HEK293 (cell line): ENCODE measurements around the gene ZMYND10.

Source experiments
- CTCF ChIA-PET: fragments of 350-600 bp; formaldehyde crosslinking; extraction: SDS; loops from one replicate; lab custom pipeline; 2021; ENCODE audit warnings: antibody characterized with exemption; lab: Yijun Ruan, JAX
- POLR2A ChIA-PET: fragments of 300-600 bp; formaldehyde crosslinking; extraction: SDS; loops from one replicate; lab custom pipeline; 2020; ENCODE audit warnings: antibody characterized with exemption, inconsistent platforms; lab: Yijun Ruan, JAX
- H3K27ac ChIP-seq: fragments of 200-500 bp; sonication (Bioruptor generic); 2 replicates; pipeline ENCODE4 v1.5.1; 2014; ENCODE audit warnings: low read depth, low read length, control low read depth, inconsistent platforms; ENCODE audit errors: extremely low read depth
- H3K36me3 ChIP-seq, 2 experiments: fragments of 200-500 bp in 1 of 2; sonication (Bioruptor generic) in 1 of 2; 1 replicate in 1 of 2; 2 replicates in 1 of 2; pipeline ENCODE4 v1.5.1; 2014 to 2017; ENCODE audit warnings: inconsistent platforms in 2 of 2, low read length in 2 of 2; ENCODE audit not compliant: control insufficient read depth in 2 of 2, insufficient read depth in 1 of 2
- H3K4me1 ChIP-seq: fragments of 200-500 bp; sonication (Bioruptor generic); 2 replicates; pipeline ENCODE4 v1.5.1; 2014; ENCODE audit warnings: mild to moderate bottlenecking, low read length, inconsistent platforms; ENCODE audit not compliant: control insufficient read depth, insufficient read depth
- H3K4me3 ChIP-seq: 2 replicates; pipeline ENCODE4 v1.5.1; 2011; ENCODE audit warnings: low read depth, mild to moderate bottlenecking, control low read depth, low read length, moderate library complexity
- H3K9me3 ChIP-seq: fragments of 200-500 bp; sonication (Bioruptor generic); 2 replicates; pipeline ENCODE4 v1.5.1; 2014; ENCODE audit warnings: low read depth, low read length, inconsistent platforms; ENCODE audit not compliant: control insufficient read depth, insufficient read depth
- EGR2 ChIP-seq: fragments of 450-650 bp; formaldehyde crosslinking; IDR thresholded peaks from 2 replicates; pipeline ENCODE4 v1.5.1; 2016; ENCODE audit warnings: low read depth, missing biosample characterization, missing genetic modification characterization
- FEZF1 ChIP-seq: fragments of 450-650 bp; formaldehyde crosslinking; IDR thresholded peaks from 2 replicates; pipeline ENCODE4 v1.5.1; 2016; ENCODE audit warnings: missing biosample characterization, missing genetic modification characterization
- INSM2 ChIP-seq: fragments of 450-650 bp; formaldehyde crosslinking; IDR thresholded peaks from 2 replicates; pipeline ENCODE4 v1.5.1; 2016; ENCODE audit warnings: missing biosample characterization, missing genetic modification characterization
- KLF10 ChIP-seq: fragments of 450-650 bp; IDR thresholded peaks from 2 replicates; pipeline ENCODE4 v1.5.1; 2018; ENCODE audit warnings: missing biosample characterization, mild to moderate bottlenecking, missing genetic modification characterization
- KLF7 ChIP-seq: fragments of 450-650 bp; formaldehyde crosslinking; IDR thresholded peaks from 2 replicates; pipeline ENCODE4 v1.5.1; 2016; ENCODE audit warnings: missing biosample characterization, missing genetic modification characterization, borderline replicate concordance
- MZF1 ChIP-seq: fragments of 450-650 bp; formaldehyde crosslinking; IDR thresholded peaks from 2 replicates; pipeline ENCODE4 v1.5.1; 2017; ENCODE audit warnings: missing biosample characterization, missing genetic modification characterization, borderline replicate concordance
- OVOL3 ChIP-seq: fragments of 450-650 bp; formaldehyde crosslinking; IDR thresholded peaks from 2 replicates; pipeline ENCODE4 v1.5.1; 2016; ENCODE audit warnings: missing biosample characterization, missing genetic modification characterization
- PRDM1 ChIP-seq: fragments of 450-650 bp; formaldehyde crosslinking; IDR thresholded peaks from 2 replicates; pipeline ENCODE4; 2016; ENCODE audit warnings: missing biosample characterization, missing genetic modification characterization
- PRDM4 ChIP-seq: fragments of 450-650 bp; formaldehyde crosslinking; IDR thresholded peaks from 2 replicates; pipeline ENCODE4 v1.5.1; 2017; ENCODE audit warnings: missing biosample characterization, missing genetic modification characterization
- REPIN1 ChIP-seq: fragments of 450-650 bp; formaldehyde crosslinking; IDR thresholded peaks from 2 replicates; pipeline ENCODE4 v1.5.1; 2017; ENCODE audit warnings: missing biosample characterization, missing genetic modification characterization, low read depth
- SP3 ChIP-seq: fragments of 450-650 bp; formaldehyde crosslinking; IDR thresholded peaks from 2 replicates; pipeline ENCODE4 v1.5.1; 2016; ENCODE audit warnings: missing biosample characterization, missing genetic modification characterization
- ZBTB10 ChIP-seq: fragments of 450-650 bp; formaldehyde crosslinking; IDR thresholded peaks from 2 replicates; pipeline ENCODE4 v1.5.1; 2016; ENCODE audit warnings: missing biosample characterization, missing genetic modification characterization
- ZBTB17 ChIP-seq: fragments of 450-650 bp; formaldehyde crosslinking; IDR thresholded peaks from 2 replicates; pipeline ENCODE4 v1.5.1; 2016; ENCODE audit warnings: missing biosample characterization, missing genetic modification characterization
- ZBTB20 ChIP-seq: fragments of 450-650 bp; formaldehyde crosslinking; IDR thresholded peaks from 2 replicates; pipeline ENCODE4 v1.5.1; 2016; ENCODE audit warnings: missing biosample characterization, missing genetic modification characterization
- ZBTB26 ChIP-seq: fragments of 450-650 bp; formaldehyde crosslinking; optimal IDR thresholded peaks from 2 replicates; pipeline ENCODE3; 2016; ENCODE audit warnings: missing biosample characterization, mild to moderate bottlenecking, missing genetic modification characterization
- ZNF132 ChIP-seq: fragments of 450-650 bp; formaldehyde crosslinking; IDR thresholded peaks from 2 replicates; pipeline ENCODE4 v1.5.1; 2017; ENCODE audit warnings: missing biosample characterization, missing genetic modification characterization, borderline replicate concordance
- ZNF16 ChIP-seq: fragments of 450-650 bp; formaldehyde crosslinking; IDR thresholded peaks from 2 replicates; pipeline ENCODE4 v1.5.1; 2016; ENCODE audit warnings: low read depth, missing biosample characterization, missing genetic modification characterization
- ZNF169 ChIP-seq: fragments of 450-650 bp; formaldehyde crosslinking; IDR thresholded peaks from 2 replicates; pipeline ENCODE4 v1.5.1; 2016; ENCODE audit warnings: missing biosample characterization, missing genetic modification characterization
- ZNF23 ChIP-seq: fragments of 450-650 bp; formaldehyde crosslinking; IDR thresholded peaks from 2 replicates; pipeline ENCODE4 v1.5.1; 2016; ENCODE audit warnings: missing biosample characterization, missing genetic modification characterization, borderline replicate concordance
- ZNF324 ChIP-seq: fragments of 450-650 bp; formaldehyde crosslinking; IDR thresholded peaks from 2 replicates; pipeline ENCODE4 v1.5.1; 2016; ENCODE audit warnings: missing biosample characterization, missing genetic modification characterization
- ZNF335 ChIP-seq: fragments of 450-650 bp; formaldehyde crosslinking; conservative IDR thresholded peaks from 2 replicates; pipeline ENCODE4 v1.5.1; 2016; ENCODE audit warnings: missing biosample characterization, missing genetic modification characterization
- ZNF394 ChIP-seq: fragments of 450-650 bp; formaldehyde crosslinking; IDR thresholded peaks from 2 replicates; pipeline ENCODE4 v1.5.1; 2016; ENCODE audit warnings: missing biosample characterization, missing genetic modification characterization, mild to moderate bottlenecking, moderate library complexity, borderline replicate concordance
- ZNF423 ChIP-seq: fragments of 450-650 bp; formaldehyde crosslinking; IDR thresholded peaks from 2 replicates; pipeline ENCODE4 v1.5.1; 2016; ENCODE audit warnings: missing biosample characterization, missing genetic modification characterization
- ZNF426 ChIP-seq: fragments of 450-650 bp; formaldehyde crosslinking; IDR thresholded peaks from 2 replicates; pipeline ENCODE4 v1.5.1; 2017; ENCODE audit warnings: missing biosample characterization, missing genetic modification characterization, mild to moderate bottlenecking, inconsistent platforms, moderate library complexity
- ZNF530 ChIP-seq: fragments of 450-650 bp; formaldehyde crosslinking; IDR thresholded peaks from 2 replicates; pipeline ENCODE4 v1.5.1; 2016; ENCODE audit warnings: low read depth, missing biosample characterization, missing genetic modification characterization
- ZNF571 ChIP-seq: fragments of 450-650 bp; formaldehyde crosslinking; IDR thresholded peaks from 2 replicates; pipeline ENCODE4 v1.5.0; 2017; ENCODE audit warnings: missing biosample characterization, missing genetic modification characterization
- ZNF600 ChIP-seq: fragments of 450-650 bp; formaldehyde crosslinking; IDR thresholded peaks from 2 replicates; pipeline ENCODE4 v1.5.1; 2016; ENCODE audit warnings: missing biosample characterization, missing genetic modification characterization
- ZNF660 ChIP-seq: fragments of 450-650 bp; IDR thresholded peaks from 2 replicates; pipeline ENCODE4 v1.5.1; 2018; ENCODE audit warnings: missing biosample characterization, mild to moderate bottlenecking, missing genetic modification characterization
- ZNF701 ChIP-seq: fragments of 450-650 bp; formaldehyde crosslinking; IDR thresholded peaks from 2 replicates; pipeline ENCODE4 v1.5.1; 2016; ENCODE audit warnings: missing biosample characterization, missing genetic modification characterization
- ZNF776 ChIP-seq: fragments of 450-650 bp; formaldehyde crosslinking; IDR thresholded peaks from 2 replicates; pipeline ENCODE4 v1.5.0; 2017; ENCODE audit warnings: missing biosample characterization, missing genetic modification characterization, borderline replicate concordance

Gene ZMYND10

GRCh38 chr3:50337175-50337861, 8.2 kb downstream of the ZMYND10 start:
- no peaks in the 10 kb centered on the region; the same call in 1 of the 2 replicates for H3K4me1 ChIP-seq
- ChIA-PET POLR2A (interaction anchor here (0.6 to 2.7 kb wide), 27 partner anchors 8 to 1059 kb away, joined by 3 to 63 read pairs (median 5); partner anchors contain the start of genes CYB561D2, GNAI2, HEMK1 and HYAL2), CTCF (interaction anchor here (1.0 to 2.6 kb wide), 7 partner anchors 9 to 205 kb away, joined by 3 to 13 read pairs (median 5); partner anchors contain the start of gene TUSC2)
- no peak for TF ChIP-seq ZNF701 (tag by site-specific recombination)
- no peak for TF ChIP-seq ZNF423 (tag by site-specific recombination)
- peak; percentile 92 for TF ChIP-seq ZBTB17 (tag by site-specific recombination)
- no peak for TF ChIP-seq MZF1 (tag by site-specific recombination)
- TF ChIP-seq ZNF600 (tag by site-specific recombination): peak; percentile 75
- peak; percentile 100 for TF ChIP-seq ZBTB26 (tag by site-specific recombination)
- TF ChIP-seq REPIN1 (tag by site-specific recombination): no peak; the same call in 1 of the 2 replicates
- peak; percentile 27; the same call in 1 of the 2 replicates for TF ChIP-seq KLF10 (tag by site-specific recombination)
- no peak; the same call in 1 of the 2 replicates for TF ChIP-seq ZBTB20 (tag by site-specific recombination)
- no peak for TF ChIP-seq ZNF132 (tag by site-specific recombination)
- TF ChIP-seq ZNF23 (tag by site-specific recombination): no peak
- no peak for TF ChIP-seq ZNF530
- no peak for TF ChIP-seq ZNF426 (tag by site-specific recombination)
- TF ChIP-seq FEZF1 (tag by site-specific recombination): no peak
- TF ChIP-seq ZNF16: no peak
- 0 out of 2 replicates have a peak, but pooled peaks have one; percentile 16 for TF ChIP-seq ZNF335 (tag by site-specific recombination)
- TF ChIP-seq ZNF394: no peak
- peak; percentile 79 for TF ChIP-seq OVOL3 (tag by site-specific recombination)
- TF ChIP-seq ZNF169: no peak
- TF ChIP-seq INSM2: peak; percentile 29; the same call in 1 of the 2 replicates
- 0 out of 2 replicates have a peak, but pooled peaks have one; percentile 31 for TF ChIP-seq ZNF660 (tag by site-specific recombination)
- TF ChIP-seq ZBTB10: peak; percentile 77
- no peak for TF ChIP-seq ZNF571
- TF ChIP-seq ZNF324 (tag by site-specific recombination): no peak
- TF ChIP-seq EGR2 (tag by site-specific recombination): peak; percentile 83
- TF ChIP-seq ZNF776 (tag by site-specific recombination): no peak
- TF ChIP-seq SP3 (tag by site-specific recombination): peak; percentile 78
- no peak for TF ChIP-seq PRDM1 (tag by site-specific recombination)
- TF ChIP-seq KLF7 (tag by site-specific recombination): 0 out of 2 replicates have a peak, but pooled peaks have one; percentile 21
- no peak; the same call in 1 of the 2 replicates for TF ChIP-seq PRDM4 (tag by site-specific recombination)

More at GRCh38 chr3:50337175-50337861, 8.2 kb downstream of the ZMYND10 start:
- Histone ChIP-seq H3K9me3 (no peaks in the 10 kb centered on the region), H3K27ac (peak overlapping the region; percentile 88), H3K36me3 (peaks cover 3 to 28% of the 10 kb centered on the region in 2 experiments; a peak in 2 of 3 replicates), H3K4me3 (peak overlapping the region; percentile 96)
